Memory B cell (primary cell): ENCODE measurements around the gene SLC4A3.
"Not testable (repeated sequence)": the region's sequence is repeated elsewhere in the genome, so short reads cannot be mapped to it uniquely, and the experiment has no call there.

Experiments
- ATAC-seq: fragments of 150-1000 bp; cut with Tn5 transposase; 2 replicates; pipeline ENCODE4 v1.10.0; 2021; ENCODE audit warnings: low read depth, mild to moderate bottlenecking, moderate library complexity
- DNase-seq, 2 donors: peaks; one replicate each; pipeline ENCODE4 v3.0.0; 2022; ENCODE audit warnings: low spot score in 2 of 2
- H3K27ac Mint-ChIP-seq: one replicate; pipeline ENCODE4 v1.8.0; 2022; ENCODE audit warnings: mild to moderate bottlenecking, moderate library complexity, mixed read lengths
- H3K27me3 Mint-ChIP-seq: one replicate; pipeline ENCODE4 v1.8.0; 2022; ENCODE audit warnings: mixed read lengths
- H3K36me3 Mint-ChIP-seq: one replicate; pipeline ENCODE4 v1.8.0; 2022; ENCODE audit warnings: mild to moderate bottlenecking, mixed read lengths
- H3K4me1 Mint-ChIP-seq: one replicate; pipeline ENCODE4 v1.8.0; 2022; ENCODE audit warnings: mixed read lengths
- H3K4me3 Mint-ChIP-seq: one replicate; pipeline ENCODE4 v1.8.0; 2022; ENCODE audit warnings: mild to moderate bottlenecking, moderate library complexity, mixed read lengths
- H3K9me3 Mint-ChIP-seq: one replicate; pipeline ENCODE4 v1.8.0; 2022; ENCODE audit warnings: mixed read lengths

The SLC4A3 gene

GRCh38 chr2:219643084-219643473, 15.6 kb downstream of the SLC4A3 start:
- Mint-ChIP-seq H3K27ac (no peak overlapping the region), H3K9me3 (no peaks in the 10 kb centered on the region), H3K4me1 (peaks cover 2% of the 10 kb centered on the region), H3K27me3 (peaks cover 19% of the 10 kb centered on the region), H3K4me3 (no peak overlapping the region), H3K36me3 (no peaks in the 10 kb centered on the region)
- no peak for ATAC-seq
- no peak for DNase-seq

GRCh38 chr2:219643788-219644398, 16.5 kb downstream of the SLC4A3 start:
- Mint-ChIP-seq H3K36me3 (no peaks in the 10 kb centered on the region), H3K27me3 (peaks cover 18% of the 10 kb centered on the region), H3K4me1 (peaks cover 2% of the 10 kb centered on the region), H3K4me3 (no peak overlapping the region), H3K9me3 (no peaks in the 10 kb centered on the region), H3K27ac (no peak overlapping the region)
- DNase-seq: no peak
- ATAC-seq: no peak

GRCh38 chr2:219644801-219645480, 17.5 kb downstream of the SLC4A3 start:
- Mint-ChIP-seq H3K36me3 (no peaks in the 10 kb centered on the region), H3K27ac (no peak overlapping the region), H3K27me3 (peaks cover 15% of the 10 kb centered on the region), H3K4me1 (no peaks in the 10 kb centered on the region), H3K9me3 (no peaks in the 10 kb centered on the region), H3K4me3 (no peak overlapping the region)
- DNase-seq (no peak), ATAC-seq (no peak)

GRCh38 chr2:219645631-219646527, 18.4 kb downstream of the SLC4A3 start:
- no peak overlapping the region for H3K27ac Mint-ChIP-seq
- ATAC-seq (no peak), DNase-seq (no peak)
- H3K27me3 Mint-ChIP-seq: peaks cover 15% of the 10 kb centered on the region
- no peaks in the 10 kb centered on the region for H3K36me3 Mint-ChIP-seq
- no peaks in the 10 kb centered on the region for H3K9me3 Mint-ChIP-seq
- H3K4me3 Mint-ChIP-seq: no peak overlapping the region
- no peaks in the 10 kb centered on the region for H3K4me1 Mint-ChIP-seq

- Mint-ChIP-seq H3K4me1 (no peaks in the 10 kb centered on the region), H3K4me3 (no peak overlapping the region), H3K27me3 (peaks cover 20% of the 10 kb centered on the region), H3K27ac (no peak overlapping the region), H3K9me3 (peaks cover 2% of the 10 kb centered on the region), H3K36me3 (no peaks in the 10 kb centered on the region)
- DNase-seq: no peak
- no peak for ATAC-seq
Measured at GRCh38 chr2:219648176-219648575, 20.7 kb downstream of the SLC4A3 start.

- no peak overlapping the region for H3K27ac Mint-ChIP-seq
- no peak for ATAC-seq
- peaks cover 19% of the 10 kb centered on the region for H3K27me3 Mint-ChIP-seq
- no peaks in the 10 kb centered on the region for H3K4me1 Mint-ChIP-seq
- H3K9me3 Mint-ChIP-seq: peaks cover 2% of the 10 kb centered on the region
- no peak overlapping the region for H3K4me3 Mint-ChIP-seq
- no peaks in the 10 kb centered on the region for H3K36me3 Mint-ChIP-seq
- DNase-seq: no peak
Measured at GRCh38 chr2:219648963-219649362, 21.5 kb downstream of the SLC4A3 start.

- Mint-ChIP-seq H3K27ac (no peak overlapping the region), H3K9me3 (peaks cover 2% of the 10 kb centered on the region), H3K36me3 (no peaks in the 10 kb centered on the region), H3K4me3 (no peak overlapping the region), H3K27me3 (peaks cover 14% of the 10 kb centered on the region), H3K4me1 (no peaks in the 10 kb centered on the region)
- ATAC-seq (no peak), DNase-seq (no peak)
Measured at GRCh38 chr2:219650426-219651248, 23.2 kb downstream of the SLC4A3 start.

- H3K27ac Mint-ChIP-seq, ATAC-seq, H3K9me3 Mint-ChIP-seq, H3K36me3 Mint-ChIP-seq, H3K4me1 Mint-ChIP-seq, DNase-seq, H3K4me3 Mint-ChIP-seq: not testable (repeated sequence)
- peaks cover 16% of the 10 kb centered on the region for H3K27me3 Mint-ChIP-seq
Measured at GRCh38 chr2:219651656-219652055, 24.2 kb downstream of the SLC4A3 start.

- Mint-ChIP-seq H3K36me3 (no peaks in the 10 kb centered on the region), H3K27me3 (peaks cover 16% of the 10 kb centered on the region), H3K9me3 (peaks cover 13% of the 10 kb centered on the region), H3K4me1 (no peaks in the 10 kb centered on the region), H3K27ac (no peak overlapping the region), H3K4me3 (no peak overlapping the region)
- no peak for ATAC-seq
- no peak for DNase-seq
Measured at GRCh38 chr2:219656526-219656925, 29.1 kb downstream of the SLC4A3 start.

- Mint-ChIP-seq H3K9me3 (peaks cover 18% of the 10 kb centered on the region), H3K27ac (no peak overlapping the region), H3K4me1 (no peaks in the 10 kb centered on the region), H3K4me3 (no peak overlapping the region), H3K27me3 (peaks cover 17% of the 10 kb centered on the region), H3K36me3 (peaks cover 1% of the 10 kb centered on the region)
- no peak for ATAC-seq
- no peak for DNase-seq
Measured at GRCh38 chr2:219658196-219658846, 30.9 kb downstream of the SLC4A3 start.

- H3K4me1 Mint-ChIP-seq: no peaks in the 10 kb centered on the region
- peaks cover 18% of the 10 kb centered on the region for H3K9me3 Mint-ChIP-seq
- no peak overlapping the region for H3K27ac Mint-ChIP-seq
- DNase-seq: no peak
- no peak for ATAC-seq
- no peak overlapping the region for H3K4me3 Mint-ChIP-seq
- peaks cover 1% of the 10 kb centered on the region for H3K36me3 Mint-ChIP-seq
- peaks cover 21% of the 10 kb centered on the region for H3K27me3 Mint-ChIP-seq
Measured at GRCh38 chr2:219658874-219659273, 31.4 kb downstream of the SLC4A3 start.

GRCh38 chr2:219661197-219661954, 33.9 kb downstream of the SLC4A3 start:
- peaks cover 21% of the 10 kb centered on the region for H3K27me3 Mint-ChIP-seq
- DNase-seq: no peak
- no peaks in the 10 kb centered on the region for H3K4me1 Mint-ChIP-seq
- H3K4me3 Mint-ChIP-seq: no peak overlapping the region
- peaks cover 17% of the 10 kb centered on the region for H3K9me3 Mint-ChIP-seq
- H3K27ac Mint-ChIP-seq: no peak overlapping the region
- peaks cover 1% of the 10 kb centered on the region for H3K36me3 Mint-ChIP-seq
- no peak for ATAC-seq

GRCh38 chr2:219661955-219662395, 34.5 kb downstream of the SLC4A3 start:
- ATAC-seq: no peak
- Mint-ChIP-seq H3K4me1 (no peaks in the 10 kb centered on the region), H3K4me3 (no peak overlapping the region), H3K36me3 (peaks cover 1% of the 10 kb centered on the region), H3K27me3 (peaks cover 22% of the 10 kb centered on the region), H3K9me3 (peaks cover 15% of the 10 kb centered on the region), H3K27ac (no peak overlapping the region)
- no peak for DNase-seq
